ENCODE results near the gene RPS14. TPM values are rescaled to one million over a fixed set of nuclear protein-coding genes. Genes with fewer than 3 reads are reported as not detected.
A peak's percentile ranks its signal among the peaks of the same experiment; 100 is the strongest.

Gene RPS14
- total RNA-seq, 1 experiment from 2014 or later: 2,564 TPM

DNA sequence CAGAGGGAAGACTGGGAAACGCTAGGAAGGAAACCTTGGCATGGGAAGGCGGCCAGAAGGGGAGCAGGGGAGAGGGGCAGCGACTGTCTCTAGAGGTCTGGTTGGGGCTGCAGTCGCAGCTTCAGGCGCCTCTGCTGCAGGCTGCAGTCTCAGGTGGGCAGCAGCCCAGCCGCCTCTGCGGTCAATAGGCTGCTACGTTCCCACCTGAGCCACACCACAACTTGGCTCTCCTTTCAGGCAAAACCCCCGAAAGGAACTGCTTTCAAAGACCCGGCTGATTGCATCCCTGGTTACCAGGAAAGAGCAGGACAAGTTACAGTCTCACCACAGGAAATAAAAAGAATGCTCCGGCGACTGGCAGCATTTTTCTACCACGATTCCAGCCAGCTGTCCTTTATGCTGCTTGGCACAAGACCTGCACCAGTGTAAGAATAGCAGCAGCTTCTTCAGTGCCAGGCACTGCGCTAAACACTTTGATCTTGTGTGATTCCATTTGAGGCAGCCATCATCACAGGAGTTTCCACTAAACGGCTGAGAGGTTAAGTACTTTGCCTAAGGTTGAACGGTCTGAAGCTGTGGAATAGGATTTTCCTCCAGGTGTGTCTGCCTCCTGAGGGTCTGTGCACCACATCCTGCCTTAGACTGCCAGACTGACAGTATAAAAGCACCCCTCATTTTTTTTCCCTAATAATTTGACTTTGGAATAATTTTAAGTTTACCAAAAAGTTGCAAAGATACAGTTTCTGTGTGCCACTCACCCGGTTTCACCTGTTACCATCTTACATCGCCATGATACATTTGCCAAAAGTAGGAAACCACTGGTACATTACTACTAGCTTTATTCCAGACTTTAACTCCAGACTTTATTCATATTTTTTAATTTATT lies 7.5 kb downstream of the RPS14 start:
- Mint-ChIP-seq H3K36me3 (peaks cover 39% of the 10 kb centered on the region), H3K27ac (peak overlapping the region; percentile 82), H3K9me3 (no peaks in the 10 kb centered on the region), H3K4me1 (peaks cover 34% of the 10 kb centered on the region), H3K4me3 (no peak overlapping the region), H3K27me3 (ENCODE audit: low read depth) (no peaks in the 10 kb centered on the region)
- ATAC-seq (peak; percentile 55), DNase-seq (ENCODE audit: low spot score) (no peak)
- TF ChIP-seq ETV6 (CRISPR knock-in tag; IDR thresholded peaks at IDR 0.05) (0 out of 2 replicates have a peak, but pooled peaks have one; percentile 31), ZNF317 (CRISPR knock-in tag; IDR thresholded peaks at IDR 0.05; ENCODE audit: borderline replicate concordance, low read depth) (no peak)
- CTCF ChIA-PET: interaction anchor here (0.9 to 2.4 kb wide), 4 partner anchors 8 to 103 kb away, joined by 3 to 12 read pairs (median 4); no protein-coding TSS in a partner anchor
- POLR2A ChIA-PET: interaction anchor here (0.7 to 1.6 kb wide), 3 partner anchors 15 to 32 kb away, joined by 3 to 6 read pairs (median 3); no protein-coding TSS in a partner anchor

DNA sequence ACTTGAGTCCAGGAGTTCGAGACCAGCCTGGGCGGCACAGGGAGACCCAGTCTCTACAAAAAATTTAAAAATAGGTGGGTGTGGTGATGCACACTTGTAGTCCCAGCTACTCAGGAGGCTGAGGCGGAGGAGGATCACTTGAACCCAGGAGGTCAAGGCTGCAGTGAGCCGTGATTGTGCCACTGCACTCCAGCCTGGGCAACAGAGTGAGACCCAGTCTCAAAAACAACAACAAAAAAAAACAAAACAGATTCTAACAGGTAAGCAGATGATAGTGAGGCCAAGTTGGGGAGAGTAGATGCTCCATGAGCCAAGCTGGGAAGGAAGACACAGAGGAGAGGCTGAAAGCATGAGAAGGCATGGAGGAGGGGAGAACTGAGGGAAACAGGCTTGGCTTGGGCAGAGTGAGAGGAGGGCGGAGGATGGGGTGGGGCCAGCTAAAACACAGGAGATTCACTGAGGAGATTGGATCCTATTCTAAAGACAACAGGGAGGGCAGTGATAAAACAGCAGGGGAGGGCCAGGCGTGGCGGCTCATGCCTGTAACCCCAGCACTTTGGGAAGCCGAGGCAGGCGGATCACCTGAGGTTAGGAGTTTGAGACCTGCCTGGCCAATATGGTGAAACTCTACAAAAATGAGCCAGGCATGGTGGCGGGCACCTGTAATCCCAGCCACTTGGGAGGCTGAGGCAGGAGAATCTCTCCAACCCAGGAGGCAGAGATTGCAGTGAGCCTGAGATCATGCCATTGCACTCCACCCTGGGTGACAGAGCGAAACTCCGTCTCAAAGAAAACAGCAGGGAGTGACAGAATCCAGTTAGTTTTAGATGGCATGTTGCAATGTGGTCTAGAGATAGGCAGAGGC lies 8.4 kb downstream of the RPS14 start:
- ATAC-seq (peak; percentile 49), DNase-seq (ENCODE audit: low spot score) (no peak)
- ChIA-PET CTCF (interaction anchor here (1.1 to 2.4 kb wide), 3 partner anchors 9 to 43 kb away, joined by 3 to 12 read pairs (median 5); no protein-coding TSS in a partner anchor), POLR2A (interaction anchor here (1.0 to 1.6 kb wide), 2 partner anchors 16 to 31 kb away, joined by 3 to 6 read pairs; no protein-coding TSS in a partner anchor)
- no peaks in the 10 kb centered on the region for H3K9me3 Mint-ChIP-seq
- peak overlapping the region; percentile 82 for H3K27ac Mint-ChIP-seq
- H3K4me3 Mint-ChIP-seq: no peak overlapping the region
- no peaks in the 10 kb centered on the region for H3K27me3 Mint-ChIP-seq (ENCODE audit: low read depth)
- H3K36me3 Mint-ChIP-seq: peaks cover 30% of the 10 kb centered on the region
- TF ChIP-seq, protein P1, sequence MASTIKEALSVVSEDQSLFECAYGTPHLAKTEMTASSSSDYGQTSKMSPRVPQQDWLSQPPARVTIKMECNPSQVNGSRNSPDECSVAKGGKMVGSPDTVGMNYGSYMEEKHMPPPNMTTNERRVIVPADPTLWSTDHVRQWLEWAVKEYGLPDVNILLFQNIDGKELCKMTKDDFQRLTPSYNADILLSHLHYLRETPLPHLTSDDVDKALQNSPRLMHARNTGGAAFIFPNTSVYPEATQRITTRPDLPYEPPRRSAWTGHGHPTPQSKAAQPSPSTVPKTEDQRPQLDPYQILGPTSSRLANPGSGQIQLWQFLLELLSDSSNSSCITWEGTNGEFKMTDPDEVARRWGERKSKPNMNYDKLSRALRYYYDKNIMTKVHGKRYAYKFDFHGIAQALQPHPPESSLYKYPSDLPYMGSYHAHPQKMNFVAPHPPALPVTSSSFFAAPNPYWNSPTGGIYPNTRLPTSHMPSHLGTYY (CRISPR knock-in tag; IDR thresholded peaks at IDR 0.05): 0 out of 2 replicates have a peak, but pooled peaks have one; percentile 35
- TF ChIP-seq, protein P2, sequence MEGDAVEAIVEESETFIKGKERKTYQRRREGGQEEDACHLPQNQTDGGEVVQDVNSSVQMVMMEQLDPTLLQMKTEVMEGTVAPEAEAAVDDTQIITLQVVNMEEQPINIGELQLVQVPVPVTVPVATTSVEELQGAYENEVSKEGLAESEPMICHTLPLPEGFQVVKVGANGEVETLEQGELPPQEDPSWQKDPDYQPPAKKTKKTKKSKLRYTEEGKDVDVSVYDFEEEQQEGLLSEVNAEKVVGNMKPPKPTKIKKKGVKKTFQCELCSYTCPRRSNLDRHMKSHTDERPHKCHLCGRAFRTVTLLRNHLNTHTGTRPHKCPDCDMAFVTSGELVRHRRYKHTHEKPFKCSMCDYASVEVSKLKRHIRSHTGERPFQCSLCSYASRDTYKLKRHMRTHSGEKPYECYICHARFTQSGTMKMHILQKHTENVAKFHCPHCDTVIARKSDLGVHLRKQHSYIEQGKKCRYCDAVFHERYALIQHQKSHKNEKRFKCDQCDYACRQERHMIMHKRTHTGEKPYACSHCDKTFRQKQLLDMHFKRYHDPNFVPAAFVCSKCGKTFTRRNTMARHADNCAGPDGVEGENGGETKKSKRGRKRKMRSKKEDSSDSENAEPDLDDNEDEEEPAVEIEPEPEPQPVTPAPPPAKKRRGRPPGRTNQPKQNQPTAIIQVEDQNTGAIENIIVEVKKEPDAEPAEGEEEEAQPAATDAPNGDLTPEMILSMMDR (IDR thresholded peaks at IDR 0.05): no peak
- TF ChIP-seq SOX15 (CRISPR knock-in tag; IDR thresholded peaks at IDR 0.05): no peak
- TF ChIP-seq FOXJ3 (CRISPR knock-in tag; IDR thresholded peaks at IDR 0.05; ENCODE audit: borderline replicate concordance): no peak
- TF ChIP-seq PRRX2 (CRISPR knock-in tag; IDR thresholded peaks at IDR 0.05): 0 out of 2 replicates have a peak, but pooled peaks have one; percentile 21
- no peak for TF ChIP-seq IRF2 (CRISPR knock-in tag; IDR thresholded peaks at IDR 0.05; ENCODE audit: borderline replicate concordance, low read depth)
- TF ChIP-seq, protein P3, sequence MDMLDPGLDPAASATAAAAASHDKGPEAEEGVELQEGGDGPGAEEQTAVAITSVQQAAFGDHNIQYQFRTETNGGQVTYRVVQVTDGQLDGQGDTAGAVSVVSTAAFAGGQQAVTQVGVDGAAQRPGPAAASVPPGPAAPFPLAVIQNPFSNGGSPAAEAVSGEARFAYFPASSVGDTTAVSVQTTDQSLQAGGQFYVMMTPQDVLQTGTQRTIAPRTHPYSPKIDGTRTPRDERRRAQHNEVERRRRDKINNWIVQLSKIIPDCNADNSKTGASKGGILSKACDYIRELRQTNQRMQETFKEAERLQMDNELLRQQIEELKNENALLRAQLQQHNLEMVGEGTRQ (CRISPR knock-in tag; IDR thresholded peaks at IDR 0.05): no peak
- TF ChIP-seq OVOL2 (CRISPR knock-in tag; IDR thresholded peaks at IDR 0.05; ENCODE audit: borderline replicate concordance): no peak
- no peak for TF ChIP-seq RELA (CRISPR knock-in tag; IDR thresholded peaks at IDR 0.05; ENCODE audit: borderline replicate concordance)
- TF ChIP-seq ZNF121 (CRISPR knock-in tag; IDR thresholded peaks at IDR 0.05): peak; percentile 49; the same call in 1 of the 2 replicates
- TF ChIP-seq, protein P4, sequence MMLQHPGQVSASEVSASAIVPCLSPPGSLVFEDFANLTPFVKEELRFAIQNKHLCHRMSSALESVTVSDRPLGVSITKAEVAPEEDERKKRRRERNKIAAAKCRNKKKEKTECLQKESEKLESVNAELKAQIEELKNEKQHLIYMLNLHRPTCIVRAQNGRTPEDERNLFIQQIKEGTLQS (CRISPR knock-in tag; conservative IDR thresholded peaks at IDR 0.05): no peak
- no peak for TF ChIP-seq CBFB (CRISPR knock-in tag; IDR thresholded peaks at IDR 0.05; ENCODE audit: low read depth)
- TF ChIP-seq, protein P5, sequence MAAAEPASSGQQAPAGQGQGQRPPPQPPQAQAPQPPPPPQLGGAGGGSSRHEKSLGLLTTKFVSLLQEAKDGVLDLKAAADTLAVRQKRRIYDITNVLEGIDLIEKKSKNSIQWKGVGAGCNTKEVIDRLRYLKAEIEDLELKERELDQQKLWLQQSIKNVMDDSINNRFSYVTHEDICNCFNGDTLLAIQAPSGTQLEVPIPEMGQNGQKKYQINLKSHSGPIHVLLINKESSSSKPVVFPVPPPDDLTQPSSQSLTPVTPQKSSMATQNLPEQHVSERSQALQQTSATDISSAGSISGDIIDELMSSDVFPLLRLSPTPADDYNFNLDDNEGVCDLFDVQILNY (CRISPR knock-in tag; IDR thresholded peaks at IDR 0.05): no peak
- TF ChIP-seq, protein P6, sequence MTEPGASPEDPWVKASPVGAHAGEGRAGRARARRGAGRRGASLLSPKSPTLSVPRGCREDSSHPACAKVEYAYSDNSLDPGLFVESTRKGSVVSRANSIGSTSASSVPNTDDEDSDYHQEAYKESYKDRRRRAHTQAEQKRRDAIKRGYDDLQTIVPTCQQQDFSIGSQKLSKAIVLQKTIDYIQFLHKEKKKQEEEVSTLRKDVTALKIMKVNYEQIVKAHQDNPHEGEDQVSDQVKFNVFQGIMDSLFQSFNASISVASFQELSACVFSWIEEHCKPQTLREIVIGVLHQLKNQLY (CRISPR knock-in tag; IDR thresholded peaks at IDR 0.05): no peak
- no peak for TF ChIP-seq ZBTB21 (CRISPR knock-in tag; IDR thresholded peaks at IDR 0.05; ENCODE audit: borderline replicate concordance)
- no peak for TF ChIP-seq ZNF232 (CRISPR knock-in tag; IDR thresholded peaks at IDR 0.05)
- H3K4me1 Mint-ChIP-seq: peaks cover 27% of the 10 kb centered on the region
